Uterine smooth muscle cell (primary cell): ENCODE data around the gene KCNJ5. TPM values are rescaled to one million over a fixed set of nuclear protein-coding genes. Genes with fewer than 3 reads are reported as not detected.

Experiments
- total RNA-seq: library from RNA; depleted of rRNA; stranded (reverse); fragments of >200 nt; gene quantifications from 2 replicates; pipeline ENCODE4 v1.2.3, GENCODE V29; 2014

KCNJ5 gene
- total RNA-seq: under 0.01 TPM in 1 of 2 replicates, not detected in the other

GRCh38 chr11:128890543-128891368 lies at the start of gene KCNJ5:
Gene KCNJ5 (plus strand): TSS chr11:128891356. CDS start chr11:128911274, 19,918 bp downstream.

GRCh38 chr11:128867277-128867676 lies 23.9 kb upstream of the KCNJ5 start, which contains the start of gene KCNJ1:
Gene KCNJ1 (minus strand): TSS chr11:128867296. CDS start chr11:128840243, 27,053 bp downstream.

GRCh38 chr11:128942817-128943427 lies 51.8 kb downstream of the KCNJ5 start, which contains the start of gene TP53AIP1:
Gene TP53AIP1 (minus strand): TSS chr11:128942871. CDS start chr11:128937818, 5,053 bp downstream.

Other genes starting within 250 kb of the KCNJ5 start
- 1.2 and 2.4 TPM in 2 replicates for gene FLI1, start 197.3 kb upstream of the KCNJ5 start, total RNA-seq
- gene KCNJ1, start 24.1 kb upstream of the KCNJ5 start, total RNA-seq: under 0.01 TPM in 1 of 2 replicates, not detected in the other
- gene TP53AIP1, start 51.5 kb downstream of the KCNJ5 start, total RNA-seq: not detected in 2 replicates